Stimulated activated CD4-positive, alpha-beta T cell treated with anti-CD3 and anti-CD28 coated beads, TNF-alpha, amount 100 ng/mL, for 1 hour (primary cell): Measurements from ENCODE around the gene PPP2R2D.
"Not testable (repeated sequence)": the region's sequence is repeated elsewhere in the genome, so short reads cannot be mapped to it uniquely, and the experiment has no call there.

Source experiments
- DNase-seq, 3 donors: peaks; one replicate each; pipeline ENCODE4 v3.0.0-alpha.2; 2020; ENCODE audit warnings: low read depth in 3 of 3, low spot score in 1 of 3

The PPP2R2D gene

GRCh38 chr10:131906269-131906639, 5.4 kb downstream of the PPP2R2D start:
- no peak for DNase-seq

GRCh38 chr10:131907679-131908078, 6.9 kb downstream of the PPP2R2D start:
- no peak for DNase-seq

GRCh38 chr10:131908151-131908550, 7.3 kb downstream of the PPP2R2D start:
- DNase-seq, result no peak

- no peak for DNase-seq
Observed at GRCh38 chr10:131909014-131909808, 8.4 kb downstream of the PPP2R2D start.

- DNase-seq, result no peak
Observed at GRCh38 chr10:131909929-131910328, 9.1 kb downstream of the PPP2R2D start.

- DNase-seq, result no peak
Observed at GRCh38 chr10:131910663-131911314, 10.0 kb downstream of the PPP2R2D start.

GRCh38 chr10:131911451-131911850, 10.6 kb downstream of the PPP2R2D start:
- DNase-seq, result no peak

- no peak for DNase-seq
Observed at GRCh38 chr10:131912620-131913019, 11.8 kb downstream of the PPP2R2D start.

GRCh38 chr10:131915484-131915883, 14.7 kb downstream of the PPP2R2D start:
- no peak for DNase-seq

- no peak for DNase-seq
Observed at GRCh38 chr10:131915990-131916766, 15.4 kb downstream of the PPP2R2D start.

- not testable (repeated sequence) for DNase-seq
Observed at GRCh38 chr10:131916767-131917160, 16.0 kb downstream of the PPP2R2D start.

- not testable (repeated sequence) for DNase-seq
Observed at GRCh38 chr10:131917496-131917895, 16.7 kb downstream of the PPP2R2D start.

- DNase-seq, result not testable (repeated sequence)
Observed at GRCh38 chr10:131919461-131919860, 18.7 kb downstream of the PPP2R2D start.

GRCh38 chr10:131920151-131920550, 19.3 kb downstream of the PPP2R2D start:
- no peak for DNase-seq

GRCh38 chr10:131920693-131921092, 19.9 kb downstream of the PPP2R2D start:
- DNase-seq, result no peak

GRCh38 chr10:131921184-131921583, 20.4 kb downstream of the PPP2R2D start:
- no peak for DNase-seq

- no peak for DNase-seq
Observed at GRCh38 chr10:131923038-131923756, 22.4 kb downstream of the PPP2R2D start.

GRCh38 chr10:131925011-131925649, 24.3 kb downstream of the PPP2R2D start:
- no peak for DNase-seq

- DNase-seq, result no peak
Observed at GRCh38 chr10:131925716-131926115, 24.9 kb downstream of the PPP2R2D start.

GRCh38 chr10:131926253-131926652, 25.4 kb downstream of the PPP2R2D start:
- no peak for DNase-seq
